Endothelial cell (in vitro differentiated cells): ENCODE measurements around the gene ENG. TPM values are rescaled to one million over a fixed set of nuclear protein-coding genes. Genes with fewer than 3 reads are reported as not detected.
"Not testable (repeated sequence)": the region's sequence is repeated elsewhere in the genome, so short reads cannot be mapped to it uniquely, and the experiment has no call there.

Experiments used
- DNase-seq: peaks from one replicate; pipeline ENCODE4 v3.0.0; 2021; ENCODE audit warnings: low spot score
- H3K27ac Mint-ChIP-seq: one replicate; pipeline ENCODE4 v1.8.0; 2021; ENCODE audit warnings: mixed read lengths, inconsistent platforms; ENCODE audit not compliant: unreplicated experiment
- H3K27me3 Mint-ChIP-seq: one replicate; pipeline ENCODE4 v1.8.0; 2021; ENCODE audit warnings: mild to moderate bottlenecking, moderate library complexity, mixed read lengths, inconsistent platforms; ENCODE audit not compliant: unreplicated experiment
- H3K36me3 Mint-ChIP-seq: one replicate; pipeline ENCODE4 v1.8.0; 2021; ENCODE audit warnings: mild to moderate bottlenecking, low read depth, mixed read lengths, inconsistent platforms; ENCODE audit not compliant: unreplicated experiment
- H3K4me1 Mint-ChIP-seq: one replicate; pipeline ENCODE4 v1.8.0; 2021; ENCODE audit warnings: mild to moderate bottlenecking, mixed read lengths, inconsistent platforms; ENCODE audit not compliant: unreplicated experiment
- H3K4me3 Mint-ChIP-seq: one replicate; pipeline ENCODE4 v1.8.0; 2021; ENCODE audit warnings: mild to moderate bottlenecking, mixed read lengths, inconsistent platforms; ENCODE audit not compliant: unreplicated experiment
- H3K9me3 Mint-ChIP-seq: one replicate; pipeline ENCODE4 v1.8.0; 2021; ENCODE audit warnings: mixed read lengths, inconsistent platforms; ENCODE audit not compliant: unreplicated experiment
- total RNA-seq: library from RNA; stranded (reverse); fragmentation: NEBNext Ultra II Directional; extraction: Animal tissue kit (Norgen Biotek cat#: 25700); gene quantifications from one replicate; pipeline ENCODE4 v1.2.1, GENCODE V29; 2021; ENCODE audit not compliant: unreplicated experiment
- TF ChIP-seq, protein P1 (sequence below): fragments of 200-600 bp; sonication (generic); IDR thresholded peaks from one replicate; pipeline ENCODE4 v1.5.0; 2021; ENCODE audit warnings: antibody characterized with exemption; ENCODE audit not compliant: unreplicated experiment

ENG gene
- total RNA-seq, 1 donor from 2014 or later = 113 TPM

DNA sequence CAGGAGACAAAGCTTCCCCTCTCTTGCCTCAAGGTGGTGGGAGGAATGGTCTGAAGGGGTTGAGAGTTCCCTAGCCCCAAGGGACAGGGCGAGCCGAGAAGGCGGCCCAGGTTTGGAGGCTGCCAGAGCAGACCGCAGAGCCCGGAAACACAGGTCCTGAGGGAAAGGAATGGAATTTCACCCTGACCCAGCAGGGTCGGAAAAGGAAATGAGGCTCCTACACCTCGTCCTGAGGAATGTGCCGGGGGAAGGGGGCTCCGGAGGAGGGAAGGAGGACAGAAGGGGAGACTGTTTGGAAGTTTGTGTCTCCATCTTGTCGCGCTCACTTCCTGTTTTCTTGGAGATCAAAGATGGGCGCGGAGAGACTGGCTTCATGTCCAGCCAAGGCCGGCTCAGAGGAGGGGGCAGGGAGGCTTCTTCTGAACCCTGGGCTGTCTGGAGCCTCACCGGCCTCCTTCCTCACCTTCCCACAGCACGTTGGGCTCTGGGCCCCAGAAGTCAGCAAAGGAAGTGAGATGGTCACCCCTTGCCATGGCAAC is 9.6 kb downstream of the ENG start:
- Mint-ChIP-seq H3K4me3 (peak overlapping the region; percentile 65), H3K9me3 (peaks cover 8% of the 10 kb centered on the region), H3K27ac (peak overlapping the region; percentile 95), H3K4me1 (peaks cover 65% of the 10 kb centered on the region), H3K27me3 (peaks cover 13% of the 10 kb centered on the region), H3K36me3 (peaks cover 36% of the 10 kb centered on the region)
- DNase-seq = peak; percentile 64
- TF ChIP-seq, protein P1, sequence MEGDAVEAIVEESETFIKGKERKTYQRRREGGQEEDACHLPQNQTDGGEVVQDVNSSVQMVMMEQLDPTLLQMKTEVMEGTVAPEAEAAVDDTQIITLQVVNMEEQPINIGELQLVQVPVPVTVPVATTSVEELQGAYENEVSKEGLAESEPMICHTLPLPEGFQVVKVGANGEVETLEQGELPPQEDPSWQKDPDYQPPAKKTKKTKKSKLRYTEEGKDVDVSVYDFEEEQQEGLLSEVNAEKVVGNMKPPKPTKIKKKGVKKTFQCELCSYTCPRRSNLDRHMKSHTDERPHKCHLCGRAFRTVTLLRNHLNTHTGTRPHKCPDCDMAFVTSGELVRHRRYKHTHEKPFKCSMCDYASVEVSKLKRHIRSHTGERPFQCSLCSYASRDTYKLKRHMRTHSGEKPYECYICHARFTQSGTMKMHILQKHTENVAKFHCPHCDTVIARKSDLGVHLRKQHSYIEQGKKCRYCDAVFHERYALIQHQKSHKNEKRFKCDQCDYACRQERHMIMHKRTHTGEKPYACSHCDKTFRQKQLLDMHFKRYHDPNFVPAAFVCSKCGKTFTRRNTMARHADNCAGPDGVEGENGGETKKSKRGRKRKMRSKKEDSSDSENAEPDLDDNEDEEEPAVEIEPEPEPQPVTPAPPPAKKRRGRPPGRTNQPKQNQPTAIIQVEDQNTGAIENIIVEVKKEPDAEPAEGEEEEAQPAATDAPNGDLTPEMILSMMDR = no peak

DNA sequence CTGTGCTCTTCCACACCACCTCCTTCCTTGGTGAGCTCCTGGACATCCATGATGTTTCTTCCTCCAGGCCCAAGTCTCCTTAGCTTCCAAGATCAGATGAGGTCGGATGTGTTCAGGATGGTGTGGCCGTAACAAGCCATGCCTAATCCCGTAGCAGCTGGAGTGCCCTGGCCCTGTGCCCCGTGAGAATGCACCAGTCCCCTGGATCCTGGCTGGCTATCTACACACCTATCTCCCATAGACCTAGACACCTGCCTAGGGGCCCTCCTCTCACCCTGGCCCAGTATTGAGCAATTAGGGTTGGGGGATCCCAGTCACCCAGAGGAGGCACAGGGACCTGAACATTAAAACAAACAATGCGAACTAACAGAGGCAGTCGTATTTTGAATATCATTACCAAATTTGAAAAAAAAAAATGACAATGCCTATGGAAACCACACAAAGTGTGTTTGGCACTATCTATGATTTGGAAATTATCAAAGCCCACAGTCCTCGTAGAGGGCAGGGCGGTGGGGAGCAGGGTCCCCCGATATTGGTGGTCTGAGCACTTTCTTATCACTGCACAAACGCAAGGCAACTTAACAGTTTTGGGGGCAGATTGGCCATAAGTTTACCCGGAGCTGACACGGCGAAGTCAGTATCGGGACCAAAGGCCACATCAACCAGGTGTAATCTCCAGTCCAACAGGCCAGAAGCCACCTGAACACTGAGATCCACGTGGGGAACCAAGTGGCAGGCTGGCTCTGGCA is 13.2 kb downstream of the ENG start:
- DNase-seq = no peak
- Mint-ChIP-seq H3K4me1 (peaks cover 70% of the 10 kb centered on the region), H3K27me3 (peaks cover 7% of the 10 kb centered on the region), H3K36me3 (peaks cover 24% of the 10 kb centered on the region), H3K27ac (peak overlapping the region; percentile 63), H3K9me3 (no peaks in the 10 kb centered on the region), H3K4me3 (peak overlapping the region; percentile 63)
- TF ChIP-seq, protein P1 = no peak

DNA sequence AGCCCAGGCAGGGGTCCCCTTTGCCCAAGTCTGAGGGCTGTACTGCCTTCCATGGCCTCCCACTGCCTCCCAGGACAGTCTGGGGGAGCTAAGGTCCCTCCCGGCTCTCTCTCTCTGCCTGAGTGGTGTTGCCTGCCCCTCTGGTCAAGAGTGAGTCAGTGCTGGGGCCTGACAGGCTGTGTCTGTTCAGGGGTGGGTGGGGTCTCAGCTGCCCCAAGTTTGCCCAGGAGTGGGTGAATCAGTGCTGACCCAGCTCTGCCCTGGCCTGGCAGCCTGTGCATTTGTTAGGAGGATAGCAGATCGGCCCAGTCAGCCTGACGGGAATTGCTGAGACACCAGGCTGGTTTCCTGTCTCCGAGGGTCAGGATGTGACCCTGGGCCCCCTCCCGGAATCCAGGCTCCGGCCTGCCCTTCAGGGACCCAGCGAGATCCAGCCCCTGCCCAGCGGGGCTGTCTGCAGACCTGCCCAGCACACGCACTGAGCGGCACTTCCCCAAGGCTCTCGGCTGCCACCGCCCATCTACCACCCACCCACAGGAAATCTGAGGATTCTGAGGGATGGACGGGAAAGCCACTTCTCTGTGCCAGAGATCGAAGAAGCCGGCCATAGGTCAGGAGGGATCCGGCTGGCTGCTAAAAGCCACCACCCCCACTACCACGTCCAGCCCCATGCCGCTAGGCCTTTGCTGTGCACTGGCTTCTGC is 15.9 kb downstream of the ENG start:
- Mint-ChIP-seq H3K36me3 (peaks cover 24% of the 10 kb centered on the region), H3K27me3 (peaks cover 7% of the 10 kb centered on the region), H3K27ac (peak overlapping the region; percentile 95), H3K4me1 (peaks cover 66% of the 10 kb centered on the region), H3K9me3 (no peaks in the 10 kb centered on the region), H3K4me3 (no peak overlapping the region)
- DNase-seq = peak; percentile 69
- TF ChIP-seq, protein P1 = no peak

DNA sequence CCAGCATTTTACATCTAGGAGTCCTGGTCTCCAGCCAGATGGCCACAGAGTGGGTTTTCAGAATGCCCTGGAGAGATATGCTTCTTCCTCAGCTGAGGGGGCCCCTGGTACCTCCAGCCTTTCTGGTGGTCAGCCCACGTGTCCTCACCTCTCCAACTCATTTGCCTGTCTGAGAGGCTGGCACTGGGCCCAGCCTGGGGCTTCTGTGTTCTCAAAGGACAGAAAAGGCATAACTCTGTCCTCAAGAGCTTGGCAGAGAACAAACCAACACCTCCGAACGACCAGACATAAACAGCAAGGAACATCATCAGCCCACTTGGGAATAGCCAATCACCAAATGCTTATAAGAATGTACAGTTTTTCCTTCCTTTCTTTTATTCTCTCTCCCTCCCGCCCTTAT is 17.1 kb downstream of the ENG start:
- no peak for DNase-seq
- Mint-ChIP-seq H3K27ac (peak overlapping the region; percentile 50), H3K9me3 (no peaks in the 10 kb centered on the region), H3K36me3 (peaks cover 26% of the 10 kb centered on the region), H3K4me1 (peaks cover 61% of the 10 kb centered on the region), H3K27me3 (peaks cover 6% of the 10 kb centered on the region), H3K4me3 (peak overlapping the region; percentile 29)
- TF ChIP-seq, protein P1 = no peak

DNA sequence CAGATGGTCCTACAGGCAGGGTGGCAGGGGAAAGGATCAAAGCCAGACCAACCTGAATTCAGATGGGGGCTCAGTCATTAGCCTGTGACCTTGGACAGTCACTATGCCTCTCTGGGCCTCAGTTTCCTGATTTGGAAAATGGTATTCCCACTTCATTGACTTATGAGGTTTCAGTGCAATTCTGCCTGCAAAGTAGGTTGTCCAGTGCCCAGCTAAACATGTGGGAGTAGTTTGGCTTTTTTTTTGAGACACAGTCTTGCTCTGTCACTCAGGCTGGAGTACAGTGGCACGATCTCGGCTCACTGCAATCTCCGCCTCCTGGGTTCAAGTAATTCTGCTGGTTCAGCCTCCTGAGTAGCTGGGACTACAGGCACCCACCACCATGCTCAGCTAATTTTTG is 17.9 kb downstream of the ENG start:
- not testable (repeated sequence) for H3K27me3 Mint-ChIP-seq
- H3K4me1 Mint-ChIP-seq = peaks cover 58% of the 10 kb centered on the region

More for the DNA sequence above, 17.9 kb downstream of the ENG start:
- H3K9me3 Mint-ChIP-seq, H3K4me3 Mint-ChIP-seq, DNase-seq: not testable (repeated sequence)
- H3K36me3 Mint-ChIP-seq = peaks cover 23% of the 10 kb centered on the region
- H3K27ac Mint-ChIP-seq = peak overlapping the region; percentile 67
